ENCODE data around the gene KCNH8.

KCNH8 gene

DNA sequence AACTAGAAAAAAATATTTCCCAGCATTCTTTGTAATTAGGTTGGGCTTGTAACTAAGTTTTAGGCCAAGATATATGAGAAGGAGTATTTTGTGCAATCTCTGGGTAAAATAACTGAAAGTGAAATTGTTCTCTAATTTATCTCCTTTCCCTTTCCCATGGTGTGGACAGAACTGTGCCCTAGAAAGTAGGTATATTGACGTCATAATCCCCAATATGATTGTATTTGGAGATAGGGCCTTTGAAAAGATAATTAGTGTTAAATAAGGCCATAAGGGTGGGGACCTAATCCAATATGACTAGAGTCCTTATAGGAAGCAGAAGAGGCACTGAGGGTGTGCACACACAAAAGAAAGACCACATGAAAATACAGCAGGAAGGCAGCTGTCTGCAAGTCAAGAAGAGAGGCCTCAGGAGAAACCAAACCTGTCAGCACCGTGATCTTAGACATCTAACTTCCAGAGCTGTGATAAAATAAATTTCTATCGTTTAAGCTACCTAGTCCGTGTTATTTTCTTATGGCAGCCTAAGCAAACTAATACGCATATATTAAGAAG lies 106.6 kb downstream of the KCNH8 start:
- no peak for DNase-seq

DNA sequence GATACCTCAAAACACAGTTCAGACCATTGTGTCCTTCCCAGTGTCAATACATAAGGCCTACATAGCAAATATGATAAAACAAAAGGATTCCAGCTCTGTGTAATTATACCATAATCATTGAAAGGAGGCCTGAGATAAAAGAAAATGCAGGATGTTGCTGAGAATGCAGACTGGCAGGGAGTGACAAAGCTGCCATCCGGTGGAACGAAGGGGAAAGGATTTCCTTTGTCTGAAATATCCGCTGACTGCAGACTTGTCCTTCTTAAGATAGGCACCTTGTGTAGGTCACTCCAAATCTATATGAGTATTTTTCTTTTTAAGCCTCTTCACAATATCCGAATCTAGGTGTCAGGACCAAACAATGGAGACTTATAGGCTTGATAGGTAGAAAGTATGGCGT lies 108.0 kb downstream of the KCNH8 start:
- DNase-seq, result no peak

DNA sequence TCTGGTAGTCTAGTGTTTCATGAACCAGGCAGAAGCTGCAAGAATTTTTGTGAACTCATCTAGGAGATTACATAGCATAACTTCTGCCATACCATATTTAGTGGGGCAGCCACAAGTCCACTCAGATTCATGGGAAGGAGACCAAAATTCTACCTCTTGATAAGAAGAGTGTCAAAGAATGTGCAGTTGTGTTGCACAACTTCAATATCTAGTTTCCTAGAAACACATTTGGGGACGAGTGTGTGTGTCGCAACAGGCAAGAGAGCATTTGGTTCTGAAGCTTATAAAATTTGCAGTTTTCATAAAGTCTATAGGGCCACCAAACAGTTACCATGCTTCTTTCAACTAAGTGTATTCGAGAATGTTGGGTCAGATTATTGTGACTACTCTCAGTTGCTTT lies 115.3 kb downstream of the KCNH8 start:
- DNase-seq, result no peak

DNA sequence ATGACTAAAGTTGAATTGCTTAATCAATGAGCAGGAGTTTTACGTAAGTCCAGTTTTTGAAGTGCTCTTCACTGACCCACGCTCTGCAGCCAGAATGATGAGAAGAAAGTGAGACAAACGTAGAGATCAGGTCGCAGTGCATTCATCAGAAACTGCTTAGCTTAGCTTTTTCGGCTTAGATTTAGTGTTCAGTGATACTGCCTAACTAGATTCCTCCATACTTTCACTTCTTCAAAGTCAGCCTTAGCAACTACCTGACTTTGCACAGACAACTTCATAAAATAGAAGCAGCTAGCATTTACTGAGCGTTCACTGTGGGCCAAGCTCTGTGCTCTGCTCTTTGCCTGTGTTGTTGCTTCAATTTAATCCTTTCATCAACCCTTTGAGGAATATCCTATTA lies 116.1 kb downstream of the KCNH8 start:
- no peak for DNase-seq

DNA sequence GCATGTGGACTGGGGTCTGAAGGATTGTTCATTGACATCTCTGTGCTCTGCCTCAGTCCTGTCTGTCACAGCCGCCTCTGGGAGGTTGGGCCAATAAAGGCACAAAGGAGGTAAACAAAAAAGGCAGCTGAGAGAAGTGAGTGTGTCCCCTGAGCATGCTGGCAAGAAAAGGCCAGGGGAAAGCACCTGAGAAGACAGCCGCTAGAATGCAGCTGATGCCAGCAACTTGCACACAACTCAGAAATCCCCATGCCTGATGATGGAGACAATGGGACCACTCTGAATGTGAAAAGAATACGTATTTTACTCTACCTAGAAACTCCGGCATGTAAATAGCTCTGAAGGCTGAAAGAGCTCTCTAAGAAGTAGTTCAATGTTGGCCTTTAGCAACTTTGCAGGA lies 118.7 kb downstream of the KCNH8 start:
- DNase-seq, result no peak

DNA sequence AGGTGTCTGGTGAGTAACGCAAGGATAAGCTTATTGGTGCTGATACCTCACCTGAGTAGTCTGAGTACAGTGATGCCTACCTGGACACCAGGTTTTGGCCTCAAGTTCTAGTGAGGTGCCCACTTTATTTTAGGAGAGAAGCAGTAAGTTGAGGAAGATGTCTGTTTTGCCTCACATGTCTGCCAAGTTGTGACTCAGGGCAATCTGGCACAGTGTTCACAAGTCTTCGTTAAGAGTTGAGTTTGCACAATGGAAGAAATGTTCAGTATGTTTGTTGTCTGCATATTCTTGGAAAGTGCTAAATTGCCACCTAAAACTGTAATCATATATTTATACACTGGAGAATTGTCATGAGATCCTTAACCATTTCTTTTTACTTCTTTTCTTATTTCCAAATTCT lies 122.2 kb downstream of the KCNH8 start:
- DNase-seq, result no peak

DNA sequence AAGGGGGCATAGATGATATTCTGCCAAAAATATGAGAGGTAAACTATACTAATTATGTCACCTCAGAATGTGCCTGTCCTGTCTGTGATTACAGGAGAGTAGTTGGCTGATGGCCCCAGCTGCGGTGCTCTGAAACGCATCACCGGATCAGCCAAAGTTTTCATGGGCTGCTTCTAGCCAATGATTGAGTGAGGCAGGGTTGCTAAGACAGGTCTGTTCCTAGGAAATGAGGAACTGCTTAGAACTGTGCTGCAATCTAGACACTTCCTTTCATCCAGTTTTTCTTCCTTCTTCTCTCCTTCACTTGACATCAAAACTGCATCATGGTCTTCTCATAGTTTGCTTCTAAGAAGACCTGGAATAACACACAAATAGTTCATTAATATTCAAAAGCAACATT lies 124.0 kb downstream of the KCNH8 start:
- DNase-seq, result no peak

DNA sequence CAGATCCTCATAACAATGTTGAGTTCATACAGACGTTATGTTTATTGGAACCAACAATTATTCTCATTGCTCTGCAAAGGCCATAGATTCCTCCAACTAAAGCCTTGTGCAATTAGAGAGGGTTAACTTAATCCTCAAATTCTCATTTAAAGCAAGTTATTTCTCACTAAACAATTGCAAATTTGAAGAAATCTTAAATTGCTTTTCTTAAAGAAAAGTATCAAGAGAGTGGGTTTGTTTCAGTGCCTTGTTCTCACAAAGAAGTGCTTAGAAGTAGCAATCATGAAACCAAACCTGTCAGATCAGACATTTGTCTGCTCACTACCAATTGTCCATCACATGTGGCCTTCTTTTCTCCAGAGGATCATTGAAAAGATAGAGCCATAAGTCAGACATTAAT lies 124.8 kb downstream of the KCNH8 start:
- no peak for DNase-seq

DNA sequence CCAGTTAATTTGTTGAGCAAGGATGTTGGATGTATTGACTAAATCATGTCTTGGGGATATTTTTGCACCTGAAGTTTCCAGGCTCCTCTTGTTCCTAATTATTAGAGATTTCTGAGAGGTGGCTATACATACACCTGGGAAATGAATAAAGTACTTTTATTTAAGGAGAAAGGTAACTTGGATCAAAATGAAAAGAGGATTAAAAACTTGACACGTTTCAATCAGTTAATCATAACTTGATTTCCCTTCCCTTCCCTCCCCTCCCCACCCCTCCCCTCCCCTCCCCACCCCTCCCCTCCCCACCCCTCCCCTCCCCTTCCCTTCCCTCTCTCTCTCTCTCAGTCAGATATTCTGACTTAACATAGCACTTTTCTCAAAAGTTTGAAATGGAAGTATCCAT lies 126.3 kb downstream of the KCNH8 start:
- DNase-seq, result no peak

DNA sequence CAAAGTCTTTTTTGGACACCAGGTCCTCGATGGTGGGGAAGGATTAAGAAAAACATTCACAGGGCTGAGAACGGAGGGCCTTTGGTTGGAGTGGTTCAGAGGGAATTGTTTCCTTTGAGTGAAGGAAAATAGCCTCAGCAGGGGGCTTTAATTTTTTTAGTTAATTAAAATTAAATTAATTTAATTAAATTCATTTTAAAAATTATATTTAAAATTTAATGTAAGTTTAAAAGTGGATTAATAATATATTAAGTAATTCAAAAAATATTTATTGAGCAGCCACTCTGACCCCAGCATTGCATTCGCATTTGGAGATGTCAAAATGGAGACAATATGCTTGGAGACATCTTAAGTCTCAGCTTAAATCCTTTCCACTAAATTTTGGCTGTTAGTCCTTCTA lies 136.7 kb downstream of the KCNH8 start:
- no peak for DNase-seq

DNA sequence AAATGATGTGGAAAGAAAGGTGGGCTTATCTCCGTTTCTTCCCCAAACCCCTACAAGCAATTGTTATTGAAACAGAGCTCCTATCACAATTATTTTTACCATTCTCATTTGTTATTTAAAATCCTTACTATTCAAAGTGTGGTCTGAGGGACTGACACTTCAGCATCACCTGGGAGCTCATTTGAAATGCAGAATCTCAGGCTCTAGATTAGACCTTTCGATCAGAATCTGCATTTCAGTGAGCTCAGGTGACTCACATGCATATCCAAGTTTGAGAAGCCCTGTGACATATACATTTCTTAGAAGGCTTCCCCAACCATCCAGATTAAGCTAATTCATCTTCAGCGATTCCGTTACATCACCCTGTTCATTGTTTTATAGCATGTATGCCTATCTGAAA lies 145.0 kb downstream of the KCNH8 start:
- DNase-seq, result no peak

DNA sequence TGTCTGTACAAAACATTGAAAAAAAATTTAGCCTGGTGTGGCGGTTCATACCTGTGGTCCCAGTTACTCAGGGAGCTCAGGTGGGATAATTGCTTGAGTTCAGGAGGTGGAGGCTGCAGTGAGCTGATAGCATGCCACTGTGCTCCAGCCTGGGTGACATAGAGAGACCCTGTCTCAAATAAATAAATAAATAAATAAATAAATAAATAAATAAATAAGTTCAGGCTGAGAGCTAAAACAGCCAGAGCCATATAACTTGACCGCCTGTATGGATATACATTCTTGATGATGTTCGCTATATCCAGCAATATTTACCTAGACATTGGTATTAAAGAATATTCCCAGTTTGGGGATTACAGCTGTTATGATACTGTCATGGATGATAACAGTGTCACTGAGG lies 146.9 kb downstream of the KCNH8 start:
- DNase-seq, result no peak

DNA sequence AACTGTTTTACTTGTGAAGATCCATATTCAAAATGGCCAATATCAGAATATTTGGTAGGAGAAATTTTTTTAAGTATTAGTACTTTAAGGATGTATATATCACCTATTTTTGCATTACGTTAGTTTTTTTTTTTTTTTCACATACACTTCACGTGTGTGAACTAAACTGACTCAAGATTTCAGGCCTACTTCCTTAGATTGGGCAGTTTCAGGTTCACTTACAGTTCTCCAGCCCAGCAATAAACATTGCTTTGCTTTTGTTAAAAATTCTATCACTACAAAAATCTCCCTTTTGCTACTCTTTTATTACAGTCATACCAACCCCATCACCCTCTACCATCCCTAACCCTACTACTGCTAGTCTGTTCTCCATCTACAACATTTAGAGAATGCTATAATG lies 183.6 kb downstream of the KCNH8 start:
- no peak for DNase-seq

DNA sequence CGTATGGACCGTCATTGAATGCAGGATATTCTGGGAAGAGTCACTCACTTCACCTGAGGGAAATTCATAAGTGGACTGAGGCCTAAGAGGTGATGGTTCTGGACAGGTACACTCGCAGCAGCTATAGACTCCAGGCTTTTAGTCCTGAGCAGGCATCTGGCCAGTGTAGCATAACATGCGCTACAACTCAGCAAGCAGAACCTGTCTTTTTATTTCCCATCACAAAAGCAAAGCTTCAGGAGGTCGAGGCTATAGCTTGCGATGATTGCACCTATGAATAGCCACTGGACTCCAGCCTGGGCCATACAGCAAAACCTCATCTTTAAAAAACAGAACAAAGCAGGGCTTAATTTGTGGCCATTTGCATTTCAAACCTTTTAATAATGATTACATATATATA lies 185.8 kb downstream of the KCNH8 start:
- DNase-seq, result no peak

DNA sequence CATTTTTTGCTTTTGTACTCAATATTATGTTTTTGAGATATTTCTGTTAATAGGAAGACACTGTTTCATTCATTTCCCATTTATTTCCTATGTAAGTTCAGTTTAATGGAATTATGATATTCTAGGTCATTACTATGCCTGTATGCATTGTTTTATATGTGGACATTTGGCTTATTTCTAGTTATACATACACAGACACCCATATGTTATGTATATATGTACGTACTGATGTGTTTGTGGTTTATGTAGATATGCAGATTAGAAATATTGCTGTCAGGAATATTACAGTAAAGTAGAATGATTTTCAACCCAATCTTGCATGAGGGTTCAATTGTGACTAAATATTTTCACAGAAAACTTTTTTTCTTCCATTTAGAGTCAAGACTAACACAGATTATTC lies 190.5 kb downstream of the KCNH8 start:
- DNase-seq, result no peak

DNA sequence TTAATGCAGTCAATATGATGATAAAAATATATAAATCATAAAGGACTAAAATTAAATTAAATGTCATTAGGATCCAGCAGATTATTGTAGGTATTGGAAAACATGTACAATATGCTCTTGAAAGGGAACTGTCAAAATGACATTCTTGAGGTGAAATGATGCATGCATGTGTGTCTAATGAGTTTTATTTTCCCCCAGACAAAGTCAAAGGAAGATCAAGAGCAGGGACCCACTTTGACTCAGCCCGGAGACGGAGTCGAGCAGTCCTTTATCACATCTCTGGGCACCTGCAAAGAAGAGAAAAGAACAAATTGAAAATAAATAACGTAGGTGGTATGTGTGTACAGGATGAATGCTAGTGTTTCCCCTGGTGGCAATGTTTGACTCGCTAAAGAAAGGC lies 194.1 kb downstream of the KCNH8 start:
- DNase-seq, result no peak

DNA sequence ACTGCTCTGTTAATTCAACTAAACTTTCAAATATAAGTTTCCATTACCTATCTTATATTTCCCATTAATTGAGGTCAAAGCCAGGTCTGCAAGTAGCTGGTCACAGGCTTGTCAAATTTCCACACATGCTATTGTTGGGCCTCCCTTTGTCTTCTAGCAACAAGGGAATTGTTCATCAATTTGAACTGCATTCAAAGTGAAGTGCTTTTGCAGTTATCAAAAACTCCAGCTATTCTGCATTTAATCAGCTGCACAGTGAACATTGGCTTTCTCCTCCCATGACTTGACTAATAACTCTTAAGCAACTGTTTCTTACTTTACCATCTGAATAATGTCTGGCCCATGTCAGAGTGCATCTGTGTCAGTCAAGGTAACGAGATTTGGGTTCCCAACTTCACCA lies 198.4 kb downstream of the KCNH8 start:
- DNase-seq, result no peak

DNA sequence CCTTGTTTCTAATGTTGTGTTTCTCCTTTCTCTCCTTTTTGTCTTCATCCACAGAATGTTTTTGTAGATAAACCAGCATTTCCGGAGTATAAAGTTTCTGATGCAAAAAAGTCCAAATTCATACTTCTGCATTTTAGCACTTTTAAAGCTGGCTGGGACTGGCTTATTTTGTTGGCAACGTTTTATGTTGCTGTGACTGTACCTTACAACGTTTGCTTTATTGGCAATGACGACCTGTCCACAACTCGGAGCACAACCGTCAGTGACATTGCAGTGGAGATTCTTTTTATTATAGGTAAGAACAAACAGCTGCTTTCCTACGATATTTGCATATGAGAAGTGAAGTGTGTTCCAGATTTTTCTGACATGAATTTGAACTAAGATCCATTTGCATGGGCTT lies 199.4 kb downstream of the KCNH8 start:
- no peak for DNase-seq

DNA sequence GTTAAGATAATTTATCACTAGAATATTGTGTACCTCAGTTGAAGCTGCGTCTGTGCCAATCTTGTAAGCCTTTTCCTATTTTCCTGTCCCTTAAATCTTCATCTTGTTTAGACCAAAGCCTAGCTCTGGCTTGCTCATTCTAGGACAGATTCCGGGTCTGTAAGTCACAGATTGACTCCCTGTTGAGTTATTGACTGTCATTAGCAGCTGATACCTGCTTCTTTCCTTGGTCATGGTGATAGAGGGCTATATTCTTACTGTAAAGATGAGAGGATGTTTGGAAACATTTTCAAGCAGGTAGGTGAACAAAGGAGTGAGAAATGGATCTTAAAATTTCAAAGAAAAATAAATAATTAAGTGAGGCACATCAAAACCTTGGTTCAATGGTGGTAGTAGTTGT lies 200.2 kb downstream of the KCNH8 start:
- DNase-seq, result no peak

DNA sequence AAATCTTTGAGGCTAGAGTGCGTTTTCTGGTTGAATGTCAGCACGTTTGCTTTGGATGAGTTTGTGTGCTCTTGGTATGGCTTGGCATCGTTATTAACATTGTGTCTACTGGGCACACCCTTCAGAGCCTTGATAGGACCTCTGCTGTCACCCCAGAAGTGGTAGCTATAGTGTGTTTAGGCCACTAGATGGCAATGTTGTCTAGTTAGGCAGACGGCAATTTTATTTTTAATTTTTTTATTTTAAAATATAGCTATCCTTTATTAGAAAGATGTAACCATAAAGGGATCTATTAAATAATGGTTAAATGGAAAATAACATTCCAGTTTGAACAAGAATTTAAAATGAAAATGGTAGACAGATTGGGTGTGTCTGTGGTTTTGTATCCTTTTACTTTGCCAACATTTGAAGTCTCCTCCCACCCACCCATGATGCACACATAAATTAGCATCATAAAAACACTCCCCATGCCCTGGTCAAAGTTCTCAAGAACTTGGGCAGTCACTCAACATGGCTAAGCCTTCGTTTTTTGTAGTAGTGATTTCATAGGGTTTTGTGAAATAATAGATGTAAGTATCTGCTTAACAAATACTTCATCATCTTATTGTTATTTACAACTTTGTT lies 200.7 kb downstream of the KCNH8 start:
- no peak for DNase-seq

DNA sequence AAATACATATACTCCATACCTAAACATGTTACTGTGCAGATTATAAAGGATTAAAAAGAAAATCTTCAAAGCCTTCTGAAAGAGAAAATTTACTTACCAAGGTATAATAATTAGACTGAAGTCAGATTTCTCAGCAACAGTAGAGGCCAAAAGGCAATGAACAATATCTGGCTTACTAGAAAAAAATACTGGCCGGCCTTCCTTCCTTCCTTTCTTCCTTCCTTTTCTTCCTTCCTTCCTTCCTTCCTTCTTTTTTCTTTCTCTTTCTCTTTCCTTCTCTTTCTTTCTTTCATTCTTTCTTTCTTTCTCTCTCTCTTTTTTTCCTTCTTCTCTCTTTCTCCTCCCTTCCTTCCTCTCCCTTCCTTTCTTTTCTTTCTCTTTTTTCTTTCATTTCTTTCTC lies 209.6 kb downstream of the KCNH8 start:
- DNase-seq, result no peak

DNA sequence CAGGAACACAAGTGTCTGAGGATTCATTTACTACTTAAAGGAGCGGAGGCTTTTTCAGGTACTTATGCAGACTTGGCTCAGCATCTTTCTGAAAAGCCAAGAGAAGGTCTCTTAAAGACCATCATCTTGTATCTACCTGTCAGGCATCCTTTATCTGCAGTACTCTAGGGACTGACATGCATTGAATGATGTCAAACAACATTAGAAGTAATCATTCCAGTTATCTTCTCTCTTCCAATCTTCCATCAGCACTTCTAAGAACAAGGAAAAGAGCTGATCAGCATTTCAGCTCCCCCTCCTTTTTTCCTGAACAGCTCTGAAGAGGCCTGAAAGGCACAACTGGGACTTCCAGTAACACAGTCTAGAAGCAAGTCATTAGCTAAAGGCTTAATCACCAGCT lies 214.8 kb downstream of the KCNH8 start:
- no peak for DNase-seq

DNA sequence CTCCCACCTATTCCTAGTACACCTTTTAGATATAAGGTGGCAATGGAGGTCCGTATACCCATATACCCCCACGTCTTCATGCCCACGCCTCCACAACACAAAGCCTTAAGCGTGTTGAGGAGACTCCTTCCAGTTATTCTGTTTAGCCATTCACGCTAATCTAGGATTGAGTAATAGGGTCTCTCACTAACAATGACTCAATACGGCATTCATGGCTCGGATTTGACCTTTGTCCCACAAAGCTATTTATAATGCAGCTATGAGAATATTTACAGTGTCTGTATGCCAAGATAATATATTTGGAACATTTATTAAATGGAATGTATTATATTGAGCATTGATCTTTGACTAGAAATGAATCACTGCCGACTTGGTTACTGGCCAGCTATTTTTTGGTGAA lies 215.8 kb downstream of the KCNH8 start:
- DNase-seq, result no peak

DNA sequence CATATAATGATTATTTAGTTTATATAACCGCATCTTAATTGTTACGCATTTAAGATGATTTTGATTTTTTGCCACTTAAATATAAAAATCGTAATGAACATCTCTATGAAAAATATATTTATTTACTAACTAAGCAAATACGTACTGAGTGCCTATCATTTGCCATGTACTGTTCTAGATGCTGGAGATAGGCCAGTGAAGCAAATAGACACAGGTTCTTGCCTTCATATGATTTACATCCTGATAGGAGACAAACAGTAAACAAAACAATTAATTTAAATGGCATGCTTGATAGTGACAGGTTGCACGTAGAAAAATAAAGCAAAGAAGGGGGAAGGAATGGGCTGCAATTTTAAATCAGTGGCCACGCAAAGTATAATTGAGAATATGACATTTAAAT lies 217.2 kb downstream of the KCNH8 start:
- no peak for DNase-seq

DNA sequence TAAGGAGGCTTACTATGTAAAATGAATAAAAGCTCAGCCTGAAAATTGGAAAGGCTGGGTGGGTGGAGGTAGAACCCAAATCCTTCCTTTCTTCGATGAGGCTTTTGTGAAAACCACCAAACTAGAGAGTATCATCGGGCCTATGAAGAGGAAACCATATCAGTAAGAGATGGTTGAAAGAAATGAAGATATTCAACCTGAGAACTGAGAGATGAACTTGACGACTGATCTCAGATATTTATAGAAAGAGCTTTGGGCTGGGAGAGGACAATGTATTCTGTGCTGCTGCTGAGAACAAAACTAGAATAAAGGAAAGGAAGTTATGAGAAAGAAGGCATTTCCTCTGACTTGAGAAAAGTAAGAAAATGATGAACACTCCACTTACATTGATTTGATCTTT lies 236.6 kb downstream of the KCNH8 start:
- DNase-seq, result no peak

DNA sequence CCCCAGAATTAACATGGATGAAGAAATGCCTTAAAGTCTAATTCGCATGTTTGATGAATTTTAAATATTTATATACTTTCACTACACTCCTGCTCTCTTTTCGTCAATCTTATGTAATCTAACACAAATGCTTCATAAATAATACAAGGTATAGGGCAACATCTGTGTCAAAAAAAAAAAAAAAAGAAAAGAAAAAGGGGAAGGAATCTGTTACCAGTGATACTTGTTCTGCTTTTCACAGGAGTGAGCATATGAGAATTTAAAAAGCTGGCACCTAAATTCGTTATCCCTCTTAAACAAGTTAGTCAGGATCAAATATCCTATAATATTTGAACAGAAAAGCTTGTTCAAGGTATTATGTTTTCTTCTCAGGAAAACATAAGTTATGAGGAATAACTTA lies 243.8 kb downstream of the KCNH8 start:
- DNase-seq, result no peak
